ENCODE results near the gene PGPEP1. TPM values are rescaled to one million over a fixed set of nuclear protein-coding genes. Genes with fewer than 3 reads are reported as not detected.
A peak's percentile ranks its signal among the peaks of the same experiment; 100 is the strongest.

Gene PGPEP1
- total and polyA plus RNA-seq, 4 donors, result 13.0 to 41.6 (median 15.0) TPM

- Histone ChIP-seq H3K27ac (ENCODE audit: low read depth in 1 of 2, low read length in 1 of 2) (peak overlapping the region; percentile 69 to 80), H3K4me1 (ENCODE audit: control insufficient read depth in 5 of 5, insufficient read depth in 5 of 5, low read length in 5 of 5) (peaks cover 0 to 11% (median 9%) of the 10 kb centered on the region in 5 donors), H3K9me3 (ENCODE audit: control insufficient read depth in 4 of 4, insufficient read depth in 3 of 4, low read length in 3 of 4) (no peaks in the 10 kb centered on the region), H3K27me3 (ENCODE audit: control insufficient read depth in 3 of 3, insufficient read depth in 3 of 3, low read length in 2 of 3) (no peaks in the 10 kb centered on the region), H3K9ac (ENCODE audit: insufficient read depth in 1 of 2, low read length in 2 of 2) (peak overlapping the region; percentile 28 to 57), H3K4me3 (no peak overlapping the region), H3K36me3 (ENCODE audit: control insufficient read depth in 4 of 4, insufficient read depth in 4 of 4, low read length in 4 of 4) (peaks cover 0 to 1% (median 0%) of the 10 kb centered on the region in 4 donors)
- peak; percentile 86 to 92 (median 90) for DNase-seq
- 13 to 14% methylated on average over 17 of the region's 17 CpGs for WGBS, 2 donors
- no peak for TF ChIP-seq CTCF (IDR thresholded peaks at IDR 0.05; ENCODE audit: control extremely low read depth, extremely low read depth)
- ATAC-seq (ENCODE audit: insufficient read depth, low FRiP score), result peak; percentile 95
Measured at GRCh38 chr19:18373892-18374629, 33.7 kb downstream of the PGPEP1 start.

- H3K4me3 ChIP-seq, result no peak overlapping the region
- H3K4me1 ChIP-seq (ENCODE audit: control insufficient read depth in 5 of 5, insufficient read depth in 5 of 5, low read length in 5 of 5), result peaks cover 0 to 14% (median 9%) of the 10 kb centered on the region in 5 donors
- peak overlapping the region in 1 of 2 donors; percentile 32 for H3K9ac ChIP-seq (ENCODE audit: insufficient read depth in 1 of 2, low read length in 2 of 2)
- no peaks in the 10 kb centered on the region for H3K36me3 ChIP-seq (ENCODE audit: control insufficient read depth in 4 of 4, insufficient read depth in 4 of 4, low read length in 4 of 4)
- H3K27me3 ChIP-seq (ENCODE audit: control insufficient read depth in 3 of 3, insufficient read depth in 3 of 3, low read length in 2 of 3), result no peaks in the 10 kb centered on the region
- no peak overlapping the region for H3K27ac ChIP-seq (ENCODE audit: low read depth in 1 of 2, low read length in 1 of 2)
- H3K9me3 ChIP-seq (ENCODE audit: control insufficient read depth in 4 of 4, insufficient read depth in 3 of 4, low read length in 3 of 4), result no peaks in the 10 kb centered on the region
- ATAC-seq (ENCODE audit: insufficient read depth, low FRiP score), result no peak
- 68 to 79% methylated on average over 6 of the region's 6 CpGs for WGBS, 2 donors
- DNase-seq, result peak in 2 of 3 donors; percentile 64 to 79
- TF ChIP-seq CTCF (IDR thresholded peaks at IDR 0.05; ENCODE audit: control extremely low read depth, extremely low read depth), result no peak
Measured at GRCh38 chr19:18377026-18377425, 36.6 kb downstream of the PGPEP1 start.

GRCh38 chr19:18379803-18380747, 39.7 kb downstream of the PGPEP1 start:
- H3K9ac ChIP-seq (ENCODE audit: insufficient read depth in 1 of 2, low read length in 2 of 2), result no peak overlapping the region
- no peak overlapping the region for H3K4me3 ChIP-seq
- WGBS, 2 donors, result 33 to 38% methylated on average over 22 of the region's 22 CpGs
- H3K4me1 ChIP-seq (ENCODE audit: control insufficient read depth in 5 of 5, insufficient read depth in 5 of 5, low read length in 5 of 5), result peaks cover 0 to 5% (median 0%) of the 10 kb centered on the region in 5 donors
- TF ChIP-seq CTCF (IDR thresholded peaks at IDR 0.05; ENCODE audit: control extremely low read depth, extremely low read depth), result no peak
- H3K9me3 ChIP-seq (ENCODE audit: control insufficient read depth in 4 of 4, insufficient read depth in 3 of 4, low read length in 3 of 4), result no peaks in the 10 kb centered on the region
- no peaks in the 10 kb centered on the region for H3K27me3 ChIP-seq (ENCODE audit: control insufficient read depth in 3 of 3, insufficient read depth in 3 of 3, low read length in 2 of 3)
- DNase-seq (peak; percentile 52 to 64 (median 54)), ATAC-seq (ENCODE audit: insufficient read depth, low FRiP score) (peak; percentile 74)
- no peaks in the 10 kb centered on the region for H3K36me3 ChIP-seq (ENCODE audit: control insufficient read depth in 4 of 4, insufficient read depth in 4 of 4, low read length in 4 of 4)
- peak overlapping the region in 1 of 2 donors; percentile 58 for H3K27ac ChIP-seq (ENCODE audit: low read depth in 1 of 2, low read length in 1 of 2)

Measured in lung (tissue), 12 donors.